ENCODE data around the gene MBD3L1. TPM values are rescaled to one million over a fixed set of nuclear protein-coding genes. Genes with fewer than 3 reads are reported as not detected.

The MBD3L1 gene
- total RNA-seq = not detected

GRCh38 chr19:8832132-8833021 lies at the start of gene MBD3L1, which contains the start of gene ZNF558:
MBD3L1 (plus strand) TSS chr19:8832377; CDS start chr19:8842679, 10,302 bp downstream.
ZNF558 (minus strand) TSS chr19:8832304; CDS start chr19:8822659, 9,645 bp downstream.
- ChIA-PET POLR2A (no interaction called here), CTCF (interaction anchor here (0.9 kb wide), 1 partner anchor 15 kb away, joined by 3 read pairs; no protein-coding TSS in a partner anchor)
- peaks cover 15% of the 10 kb centered on the region for H3K36me3 Mint-ChIP-seq (ENCODE audit: low read depth)

GRCh38 chr19:8794823-8795222 lies 37.4 kb upstream of the MBD3L1 start:
- ChIA-PET POLR2A (no interaction called here), CTCF (no interaction called here)
- H3K27ac Mint-ChIP-seq = no peak overlapping the region
- H3K4me3 Mint-ChIP-seq = no peak overlapping the region
- no peak for DNase-seq
- peaks cover 1% of the 10 kb centered on the region for H3K36me3 Mint-ChIP-seq (ENCODE audit: low read depth)
- H3K9me3 Mint-ChIP-seq = peaks cover 13% of the 10 kb centered on the region
- no peaks in the 10 kb centered on the region for H3K27me3 Mint-ChIP-seq
- H3K4me1 Mint-ChIP-seq = no peaks in the 10 kb centered on the region

More at GRCh38 chr19:8832132-8833021, at the start of gene MBD3L1, which contains the start of gene ZNF558:
- DNase-seq = peak; percentile 100
- Mint-ChIP-seq H3K9me3 (peaks cover 9% of the 10 kb centered on the region), H3K4me3 (peak within 1 kb of the TSS; percentile 85), H3K27me3 (peaks cover 10% of the 10 kb centered on the region), H3K27ac (peak within 1 kb of the TSS; percentile 97), H3K4me1 (peaks cover 28% of the 10 kb centered on the region)

- Mint-ChIP-seq H3K4me3 (no peak overlapping the region), H3K36me3 (ENCODE audit: low read depth) (peaks cover 56% of the 10 kb centered on the region), H3K9me3 (peaks cover 52% of the 10 kb centered on the region), H3K4me1 (no peaks in the 10 kb centered on the region), H3K27ac (peak overlapping the region; percentile 3), H3K27me3 (no peaks in the 10 kb centered on the region)
- no peak for DNase-seq
- ChIA-PET CTCF (no interaction called here), POLR2A (no interaction called here)
Measured at GRCh38 chr19:8806661-8807060, 25.5 kb upstream of the MBD3L1 start.

GRCh38 chr19:8811315-8812172 lies 20.6 kb upstream of the MBD3L1 start:
- peaks cover 84% of the 10 kb centered on the region for H3K36me3 Mint-ChIP-seq (ENCODE audit: low read depth)
- no peak overlapping the region for H3K27ac Mint-ChIP-seq
- DNase-seq = no peak
- H3K4me3 Mint-ChIP-seq = no peak overlapping the region
- H3K27me3 Mint-ChIP-seq = no peaks in the 10 kb centered on the region
- no peaks in the 10 kb centered on the region for H3K4me1 Mint-ChIP-seq
- POLR2A ChIA-PET = no interaction called here
- CTCF ChIA-PET = interaction anchor here (0.5 kb wide), 2 partner anchors 19 to 842 kb away, joined by 3 to 4 read pairs; no protein-coding TSS in a partner anchor
- peaks cover 68% of the 10 kb centered on the region for H3K9me3 Mint-ChIP-seq

GRCh38 chr19:8814176-8814575 lies 18.0 kb upstream of the MBD3L1 start:
- Mint-ChIP-seq H3K36me3 (ENCODE audit: low read depth) (peaks cover 90% of the 10 kb centered on the region), H3K4me1 (no peaks in the 10 kb centered on the region), H3K27ac (no peak overlapping the region), H3K27me3 (no peaks in the 10 kb centered on the region), H3K9me3 (peaks cover 70% of the 10 kb centered on the region), H3K4me3 (no peak overlapping the region)
- no peak for DNase-seq
- POLR2A ChIA-PET = no interaction called here
- CTCF ChIA-PET = no interaction called here

GRCh38 chr19:8815780-8816179 lies 16.4 kb upstream of the MBD3L1 start:
- ChIA-PET CTCF (no interaction called here), POLR2A (no interaction called here)
- no peak overlapping the region for H3K4me3 Mint-ChIP-seq
- peaks cover 95% of the 10 kb centered on the region for H3K36me3 Mint-ChIP-seq (ENCODE audit: low read depth)
- H3K27me3 Mint-ChIP-seq = no peaks in the 10 kb centered on the region
- peaks cover 62% of the 10 kb centered on the region for H3K9me3 Mint-ChIP-seq
- no peak overlapping the region for H3K27ac Mint-ChIP-seq
- H3K4me1 Mint-ChIP-seq = no peaks in the 10 kb centered on the region
- no peak for DNase-seq

- no peak overlapping the region for H3K27ac Mint-ChIP-seq
Measured at GRCh38 chr19:8820234-8820633, 11.9 kb upstream of the MBD3L1 start.

GRCh38 chr19:8821748-8822241 lies 10.4 kb upstream of the MBD3L1 start:
- Mint-ChIP-seq H3K36me3 (ENCODE audit: low read depth) (peaks cover 79% of the 10 kb centered on the region), H3K4me1 (no peaks in the 10 kb centered on the region), H3K27ac (no peak overlapping the region), H3K27me3 (no peaks in the 10 kb centered on the region), H3K4me3 (no peak overlapping the region), H3K9me3 (peaks cover 17% of the 10 kb centered on the region)
- ChIA-PET CTCF (no interaction called here), POLR2A (no interaction called here)
- no peak for DNase-seq

More at GRCh38 chr19:8820234-8820633, 11.9 kb upstream of the MBD3L1 start:
- H3K9me3 Mint-ChIP-seq = peaks cover 28% of the 10 kb centered on the region
- H3K4me1 Mint-ChIP-seq = no peaks in the 10 kb centered on the region
- no peaks in the 10 kb centered on the region for H3K27me3 Mint-ChIP-seq
- H3K36me3 Mint-ChIP-seq (ENCODE audit: low read depth) = peaks cover 91% of the 10 kb centered on the region
- ChIA-PET POLR2A (no interaction called here), CTCF (no interaction called here)
- H3K4me3 Mint-ChIP-seq = no peak overlapping the region
- DNase-seq = no peak

- peaks cover 14% of the 10 kb centered on the region for H3K4me1 Mint-ChIP-seq
- CTCF ChIA-PET = no interaction called here
- DNase-seq = no peak
Measured at GRCh38 chr19:8826371-8826770, 5.8 kb upstream of the MBD3L1 start.

GRCh38 chr19:8827277-8827676 lies 4.9 kb upstream of the MBD3L1 start:
- Mint-ChIP-seq H3K27me3 (no peaks in the 10 kb centered on the region), H3K36me3 (ENCODE audit: low read depth) (peaks cover 47% of the 10 kb centered on the region), H3K9me3 (no peaks in the 10 kb centered on the region), H3K4me1 (peaks cover 19% of the 10 kb centered on the region), H3K27ac (peak overlapping the region; percentile 41), H3K4me3 (no peak overlapping the region)
- ChIA-PET POLR2A (interaction anchor here (1.1 kb wide), 1 partner anchor 8 kb away, joined by 3 read pairs; no protein-coding TSS in a partner anchor), CTCF (no interaction called here)
- no peak for DNase-seq

More at GRCh38 chr19:8826371-8826770, 5.8 kb upstream of the MBD3L1 start:
- Mint-ChIP-seq H3K36me3 (ENCODE audit: low read depth) (peaks cover 56% of the 10 kb centered on the region), H3K4me3 (no peak overlapping the region), H3K27me3 (no peaks in the 10 kb centered on the region), H3K27ac (no peak overlapping the region), H3K9me3 (no peaks in the 10 kb centered on the region)
- POLR2A ChIA-PET = interaction anchor here (1.1 kb wide), 1 partner anchor 9 kb away, joined by 3 read pairs; no protein-coding TSS in a partner anchor

GRCh38 chr19:8831373-8831772 lies 804 bp upstream of the MBD3L1 start:
- Mint-ChIP-seq H3K4me3 (peak overlapping the region; percentile 85), H3K27ac (peak overlapping the region; percentile 96), H3K36me3 (ENCODE audit: low read depth) (peaks cover 17% of the 10 kb centered on the region), H3K27me3 (peaks cover 10% of the 10 kb centered on the region), H3K9me3 (peaks cover 9% of the 10 kb centered on the region), H3K4me1 (peaks cover 30% of the 10 kb centered on the region)
- ChIA-PET CTCF (interaction anchor here (0.5 to 1.2 kb wide), 3 partner anchors 10 to 539 kb away, joined by 3 to 7 read pairs (median 5); no protein-coding TSS in a partner anchor), POLR2A (no interaction called here)
- no peak for DNase-seq

- POLR2A ChIA-PET = no interaction called here
- CTCF ChIA-PET = interaction anchor here (0.5 to 1.2 kb wide), 3 partner anchors 9 to 538 kb away, joined by 3 to 7 read pairs (median 5); no protein-coding TSS in a partner anchor
- peaks cover 30% of the 10 kb centered on the region for H3K4me1 Mint-ChIP-seq
- H3K4me3 Mint-ChIP-seq = peak overlapping the region; percentile 85
- H3K36me3 Mint-ChIP-seq (ENCODE audit: low read depth) = peaks cover 17% of the 10 kb centered on the region
- no peak for DNase-seq
- peak overlapping the region; percentile 96 for H3K27ac Mint-ChIP-seq
- H3K9me3 Mint-ChIP-seq = peaks cover 9% of the 10 kb centered on the region
- peaks cover 10% of the 10 kb centered on the region for H3K27me3 Mint-ChIP-seq
Measured at GRCh38 chr19:8831832-8832131, 395 bp upstream of the MBD3L1 start.
